Stomach (tissue), 4 donors: ENCODE results near the gene PPP1R1C.

Source experiments
- CTCF ChIP-seq, 7 experiments: fragments of 450-650 bp in 4 of 7; fragments of 200-600 bp in 3 of 7; sonication (generic) in 3 of 7; IDR thresholded peaks; one replicate each; pipeline ENCODE4 v1.5.1; 2016 to 2019; ENCODE audit warnings: antibody characterized with exemption in 7 of 7, control low read depth in 2 of 7, mild to moderate bottlenecking in 1 of 7
- POLR2A ChIP-seq, 4 donors: fragments of 450-650 bp; IDR thresholded peaks; one replicate each; pipeline ENCODE4 v1.6.1; 2016; ENCODE audit warnings: antibody characterized with exemption in 4 of 4, control low read depth in 2 of 4, mild to moderate bottlenecking in 1 of 4, moderate library complexity in 1 of 4

- TF ChIP-seq POLR2A (IDR thresholded peaks at IDR 0.05) (no peak), CTCF (IDR thresholded peaks at IDR 0.05) (no peak)
Observed at GRCh38 chr2:182020286-182021070, 34.8 kb downstream of the PPP1R1C start.
